Measurements from ENCODE around the gene GFI1B.

DNA sequence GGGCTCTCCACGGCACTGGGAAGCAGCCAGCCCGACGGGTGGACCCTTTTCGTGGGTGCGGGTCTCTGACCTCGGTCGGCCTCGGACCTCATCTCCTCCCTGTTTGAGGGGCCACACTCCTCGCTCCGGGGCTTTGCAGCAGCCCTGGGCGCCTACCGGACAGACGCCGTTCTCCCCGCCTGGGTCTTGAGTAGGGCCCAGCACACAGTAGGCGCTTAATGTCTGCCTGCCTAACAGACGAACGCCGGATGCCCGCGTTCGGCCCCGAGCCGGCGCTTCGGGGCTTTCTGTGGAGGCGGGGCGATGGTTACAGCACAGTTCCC lies 51.5 kb downstream of the GFI1B start:
- TF ChIP-seq, protein P1, sequence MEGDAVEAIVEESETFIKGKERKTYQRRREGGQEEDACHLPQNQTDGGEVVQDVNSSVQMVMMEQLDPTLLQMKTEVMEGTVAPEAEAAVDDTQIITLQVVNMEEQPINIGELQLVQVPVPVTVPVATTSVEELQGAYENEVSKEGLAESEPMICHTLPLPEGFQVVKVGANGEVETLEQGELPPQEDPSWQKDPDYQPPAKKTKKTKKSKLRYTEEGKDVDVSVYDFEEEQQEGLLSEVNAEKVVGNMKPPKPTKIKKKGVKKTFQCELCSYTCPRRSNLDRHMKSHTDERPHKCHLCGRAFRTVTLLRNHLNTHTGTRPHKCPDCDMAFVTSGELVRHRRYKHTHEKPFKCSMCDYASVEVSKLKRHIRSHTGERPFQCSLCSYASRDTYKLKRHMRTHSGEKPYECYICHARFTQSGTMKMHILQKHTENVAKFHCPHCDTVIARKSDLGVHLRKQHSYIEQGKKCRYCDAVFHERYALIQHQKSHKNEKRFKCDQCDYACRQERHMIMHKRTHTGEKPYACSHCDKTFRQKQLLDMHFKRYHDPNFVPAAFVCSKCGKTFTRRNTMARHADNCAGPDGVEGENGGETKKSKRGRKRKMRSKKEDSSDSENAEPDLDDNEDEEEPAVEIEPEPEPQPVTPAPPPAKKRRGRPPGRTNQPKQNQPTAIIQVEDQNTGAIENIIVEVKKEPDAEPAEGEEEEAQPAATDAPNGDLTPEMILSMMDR (IDR thresholded peaks at IDR 0.05) = no peak
- no peak for TF ChIP-seq EZH2phosphoT487 (IDR thresholded peaks at IDR 0.05)
- no peak for TF ChIP-seq EZH2 (IDR thresholded peaks at IDR 0.05)

All from neural progenitor cell (in vitro differentiated cells).